HG03521 (cell line): Measurements from ENCODE around the gene RUFY4.
"Not testable (repeated sequence)": the region's sequence is repeated elsewhere in the genome, so short reads cannot be mapped to it uniquely, and the experiment has no call there.

Experiments
- ATAC-seq: cut with Tn5 transposase; IDR thresholded peaks from one replicate; pipeline ENCODE4 v1.9.1; 2021; ENCODE audit warnings: mild to moderate bottlenecking, moderate library complexity; ENCODE audit not compliant: unreplicated experiment

RUFY4 gene

DNA sequence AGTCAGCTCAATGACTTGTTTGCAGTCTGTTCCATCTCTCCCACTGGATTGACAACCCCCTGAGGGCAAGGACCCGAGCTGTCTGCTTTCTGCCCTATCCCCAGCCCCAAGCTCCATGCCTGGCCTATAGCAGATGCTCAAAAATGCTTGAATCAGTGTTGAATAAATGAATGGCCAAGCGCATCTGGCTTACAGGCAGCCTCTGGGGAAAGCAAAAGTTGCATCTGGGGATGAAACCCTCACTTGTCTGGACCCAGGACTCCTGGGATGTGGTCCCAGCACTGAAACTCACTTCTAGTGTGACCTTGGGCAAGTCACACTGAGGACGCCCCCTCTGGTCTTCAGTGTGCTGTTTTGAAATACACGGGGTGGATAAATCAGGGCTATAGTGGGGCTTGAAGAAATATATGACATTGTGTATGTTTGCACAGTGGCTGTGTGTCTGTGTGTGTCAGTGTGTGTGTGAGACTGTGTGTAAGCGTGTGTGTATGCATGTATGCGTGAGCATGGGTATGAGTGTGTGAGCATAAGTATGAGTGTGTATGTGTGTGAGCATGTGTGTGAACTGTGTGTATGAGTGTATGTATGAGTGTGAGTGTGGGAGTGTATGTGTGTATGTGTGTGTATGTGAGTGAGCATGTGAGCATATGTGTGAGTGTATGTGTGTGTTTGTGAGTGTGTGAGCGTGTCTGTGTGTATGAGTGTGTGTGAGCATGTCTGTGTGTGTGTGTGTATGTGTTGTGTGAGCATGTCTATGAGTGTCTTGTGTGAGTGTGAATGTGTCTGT is 38.5 kb upstream of the RUFY4 start:
- no peak for ATAC-seq

DNA sequence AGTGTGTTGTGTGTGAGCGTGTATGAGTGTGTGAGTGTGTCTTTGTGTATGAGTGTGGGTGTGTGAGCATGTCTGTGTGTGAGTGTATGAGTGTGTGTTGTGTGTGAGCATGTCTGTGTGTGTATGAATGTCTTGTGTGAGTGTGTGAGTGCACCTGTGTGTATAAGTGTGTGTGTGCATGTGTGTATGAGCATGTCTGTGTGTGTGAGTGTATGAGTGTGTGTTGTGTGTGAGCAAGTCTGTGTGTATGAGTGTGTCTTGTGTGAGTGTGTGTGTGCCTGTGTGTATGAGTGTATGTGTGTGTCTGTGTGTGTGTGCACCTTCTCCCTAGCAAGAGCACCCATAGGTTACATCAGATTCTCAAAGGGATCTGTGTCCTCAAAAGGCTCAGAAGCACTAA is 37.8 kb upstream of the RUFY4 start:
- no peak for ATAC-seq

DNA sequence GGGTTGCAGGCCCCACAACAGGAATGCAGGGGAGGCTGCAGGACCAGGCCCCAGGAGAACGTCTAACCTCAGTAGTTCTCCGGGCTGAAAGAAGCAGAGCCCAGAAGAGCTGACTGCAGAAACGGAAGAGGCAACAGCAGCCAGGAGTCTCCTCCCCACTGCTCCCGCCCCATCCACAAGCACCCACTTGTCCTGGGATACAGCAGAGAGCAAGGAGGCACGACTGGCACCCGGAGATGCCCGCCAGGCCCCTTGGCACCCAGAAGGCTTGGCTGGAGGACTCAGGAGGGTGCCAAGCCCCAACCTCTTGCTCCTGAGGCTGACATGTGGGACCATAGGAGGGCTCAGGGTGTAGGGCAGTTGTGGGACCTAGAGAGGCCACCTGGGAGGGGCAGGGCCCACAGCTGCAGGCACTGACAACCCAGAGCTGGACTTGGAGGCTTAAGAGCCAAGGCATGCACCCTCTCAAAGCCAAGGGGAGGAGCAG is 37.2 kb upstream of the RUFY4 start:
- ATAC-seq, result no peak

DNA sequence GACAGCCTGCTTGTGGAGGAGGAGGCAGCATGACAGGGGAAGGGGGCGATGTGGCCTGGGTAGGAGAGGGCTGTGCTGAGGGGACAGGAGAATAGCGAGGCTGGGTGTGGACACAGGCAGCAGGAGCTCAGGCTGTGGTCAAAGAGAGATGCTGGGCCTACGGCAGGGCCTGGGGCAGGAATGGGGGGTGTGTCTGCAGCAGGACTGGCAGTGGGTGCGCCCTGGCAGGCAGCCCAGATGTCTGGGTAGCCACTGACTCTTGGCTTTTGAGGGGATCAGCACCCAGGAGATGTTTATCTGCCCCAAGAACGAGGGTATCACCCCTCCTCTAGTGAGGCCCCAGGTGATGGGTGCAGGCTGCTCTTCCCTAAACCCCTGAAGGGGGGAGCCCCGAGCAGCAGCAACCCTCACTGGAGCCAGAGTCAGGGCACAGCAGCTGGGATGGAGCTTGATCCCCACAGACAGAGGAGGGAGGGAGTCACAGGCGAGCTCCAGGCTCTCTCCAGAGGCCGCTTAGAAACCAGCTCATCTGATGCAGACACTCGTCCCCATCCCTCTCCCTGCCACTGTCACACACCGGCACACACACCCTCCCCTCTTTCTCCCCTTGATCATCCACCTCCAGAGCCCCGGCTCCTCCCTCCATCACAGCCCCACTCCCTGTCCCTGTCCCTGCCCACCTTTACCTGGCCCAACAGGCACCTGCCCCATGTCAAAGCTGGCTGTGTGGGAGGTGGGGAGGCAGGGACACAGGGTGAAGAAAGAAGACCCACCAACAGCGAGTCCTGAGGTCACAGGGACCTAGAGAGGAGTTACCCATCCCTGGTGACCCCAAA is 36.5 kb upstream of the RUFY4 start:
- no peak for ATAC-seq

DNA sequence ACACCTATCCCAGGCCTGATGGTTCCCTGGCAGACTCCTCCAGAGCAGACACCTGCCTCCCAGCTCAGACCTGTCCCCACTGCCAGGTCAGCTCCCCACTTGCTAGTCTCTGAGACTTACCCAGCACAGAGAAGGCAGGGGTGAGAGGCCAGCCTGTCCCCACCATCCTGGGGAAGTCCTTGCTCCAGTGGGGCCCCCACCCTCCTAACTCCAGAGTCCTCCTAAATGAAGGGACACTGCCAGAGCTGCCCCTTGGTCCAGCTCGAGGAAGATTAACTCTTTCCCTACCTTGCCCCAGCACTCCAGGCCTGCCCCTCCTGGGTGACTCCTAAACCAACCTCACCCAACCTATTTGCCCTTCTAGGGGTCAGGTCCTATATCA is 35.9 kb upstream of the RUFY4 start:
- ATAC-seq, result no peak

DNA sequence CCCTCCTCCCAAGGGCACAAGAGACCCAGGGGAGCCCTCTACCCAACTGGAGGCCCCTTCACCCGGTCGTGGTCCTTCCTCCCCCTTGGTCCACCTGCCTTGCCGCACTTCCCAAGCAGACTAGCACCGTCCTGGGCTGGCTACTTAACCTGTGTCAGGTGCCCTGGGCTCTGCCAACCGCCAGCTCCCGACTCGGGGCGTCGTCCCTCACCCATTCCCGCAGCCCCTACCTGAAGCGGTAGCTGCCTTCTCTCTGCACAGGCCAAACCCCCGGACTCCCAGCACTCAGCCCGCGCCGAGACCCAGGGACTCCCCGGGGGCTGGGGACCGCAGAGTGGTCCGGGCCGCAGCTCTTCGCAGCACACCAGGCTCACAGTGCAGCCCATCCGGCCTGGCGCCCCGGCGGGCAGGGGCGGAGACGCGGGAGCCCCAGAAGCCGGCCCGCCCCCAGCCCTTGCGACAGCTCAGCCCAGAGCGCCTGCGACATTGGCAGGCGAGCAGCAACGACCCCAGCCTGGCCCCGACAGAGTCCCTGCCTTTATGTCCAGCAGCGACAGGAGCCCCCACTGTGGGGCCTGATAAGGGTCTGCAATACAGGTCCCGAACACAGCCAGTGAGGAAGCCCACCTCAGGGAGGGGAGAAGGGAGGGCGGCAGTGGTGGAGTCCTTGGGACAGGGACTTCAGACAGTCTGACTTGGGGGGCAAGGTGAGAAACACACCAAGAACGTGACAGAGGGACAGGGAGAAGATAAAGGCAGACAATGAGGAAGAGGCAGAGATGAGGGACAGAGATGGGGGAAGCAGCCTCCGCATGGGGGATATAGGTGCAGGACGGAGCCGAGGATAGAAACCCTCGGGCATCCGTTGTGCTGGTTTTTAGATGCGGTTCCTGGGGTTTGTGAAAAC is 35.2 kb upstream of the RUFY4 start:
- ATAC-seq, result no peak

DNA sequence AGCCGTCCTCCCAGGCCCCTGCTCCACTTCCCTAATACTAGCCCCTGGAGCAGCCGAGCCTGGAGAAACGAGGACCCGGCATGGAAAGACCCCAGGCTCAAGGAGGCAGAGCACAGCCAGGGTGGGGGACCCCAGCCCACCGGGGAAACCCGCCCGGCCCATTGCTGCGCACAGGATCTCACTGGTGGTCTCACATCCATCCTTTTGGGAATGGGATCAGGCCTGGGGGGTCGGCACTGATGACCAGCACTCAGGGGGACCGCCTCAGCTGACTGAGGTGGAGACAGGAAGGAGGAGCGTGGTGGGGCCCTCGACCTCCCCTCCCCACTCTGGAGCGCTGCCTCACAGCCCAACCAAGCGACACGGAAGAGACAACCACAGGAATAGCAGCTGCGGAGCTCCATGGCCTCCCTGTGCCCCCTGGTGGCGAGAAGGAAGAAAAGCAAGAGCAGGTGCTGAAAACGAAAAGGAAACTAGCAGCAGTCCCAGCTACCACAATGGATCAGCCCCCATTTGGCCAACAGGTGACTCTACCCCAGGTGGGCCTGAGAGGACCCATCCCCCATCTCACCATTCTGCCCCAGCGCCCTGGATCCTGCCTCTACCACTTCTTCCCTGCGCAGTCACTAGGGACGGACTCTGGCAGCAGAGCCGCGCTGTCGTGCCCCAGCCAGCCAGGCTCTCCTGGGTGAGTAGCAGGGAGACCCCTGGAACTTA is 34.4 kb upstream of the RUFY4 start:
- peak; percentile 81 for ATAC-seq

DNA sequence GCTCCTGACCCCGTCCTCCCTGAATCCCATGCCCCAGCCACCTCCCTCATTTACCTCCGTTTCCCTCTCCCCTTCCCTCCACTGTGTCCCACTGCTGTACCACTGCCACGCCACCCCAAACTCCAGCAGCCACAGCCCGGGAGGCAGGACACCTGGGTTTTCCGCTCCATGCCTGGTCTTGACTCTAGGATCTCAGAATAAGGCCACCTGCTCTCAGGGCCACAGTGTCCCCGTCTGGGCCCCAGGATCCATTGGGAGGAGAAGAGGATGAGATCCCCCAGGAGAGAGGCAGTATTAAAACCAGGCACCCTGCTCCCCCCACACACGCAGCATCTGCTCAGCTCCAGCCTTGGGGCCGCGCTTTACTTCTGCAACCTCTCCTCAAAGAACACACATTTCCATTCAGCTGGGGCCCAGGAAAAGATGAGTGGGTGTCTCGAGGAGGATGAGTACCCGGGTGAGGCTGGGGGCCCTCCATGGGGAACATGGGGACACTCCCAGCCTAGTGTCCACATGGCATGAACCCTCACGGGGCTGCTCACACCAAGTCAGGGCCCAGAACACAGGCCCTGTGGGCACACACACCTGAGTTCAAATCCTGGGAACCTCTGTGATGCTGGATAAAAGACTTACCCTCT is 33.5 kb upstream of the RUFY4 start:
- no peak for ATAC-seq

DNA sequence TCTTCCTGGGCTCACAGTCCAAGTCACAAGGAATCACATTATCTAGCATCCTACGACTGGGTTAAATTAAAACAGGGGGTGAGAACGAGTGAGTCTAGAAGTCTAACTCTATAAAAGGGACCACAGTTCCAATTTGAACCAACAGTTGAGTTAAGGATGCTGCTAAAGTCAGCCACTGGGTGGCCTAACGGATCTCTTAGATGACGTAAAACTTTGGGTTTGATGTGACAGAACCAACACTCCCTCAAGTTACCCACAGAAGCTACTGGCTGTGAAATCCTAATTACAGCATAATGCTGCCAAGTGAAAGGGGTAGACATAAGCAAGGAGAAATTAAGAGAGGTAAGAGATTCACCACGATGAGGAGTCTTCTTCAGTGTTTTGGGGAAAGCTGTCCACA is 32.7 kb upstream of the RUFY4 start:
- no peak for ATAC-seq

DNA sequence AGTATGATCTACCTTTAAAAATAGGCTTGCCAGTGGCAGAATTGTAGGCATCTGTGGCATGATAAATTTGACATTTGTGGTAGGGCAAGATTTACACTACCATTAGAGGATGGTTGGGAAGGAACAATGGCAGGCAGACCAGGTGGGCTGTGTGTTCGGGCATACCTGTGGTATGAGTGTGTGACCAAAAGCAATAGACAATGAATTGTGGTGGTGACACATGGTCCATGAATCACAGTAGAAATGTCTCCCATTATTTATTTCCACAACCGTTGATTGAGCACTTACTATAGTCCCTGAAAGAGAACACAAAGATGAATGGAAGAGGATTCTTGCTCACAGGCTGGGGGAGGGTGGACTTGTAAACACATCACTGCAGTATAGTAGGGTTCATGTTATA is 29.9 kb upstream of the RUFY4 start:
- ATAC-seq, result no peak

DNA sequence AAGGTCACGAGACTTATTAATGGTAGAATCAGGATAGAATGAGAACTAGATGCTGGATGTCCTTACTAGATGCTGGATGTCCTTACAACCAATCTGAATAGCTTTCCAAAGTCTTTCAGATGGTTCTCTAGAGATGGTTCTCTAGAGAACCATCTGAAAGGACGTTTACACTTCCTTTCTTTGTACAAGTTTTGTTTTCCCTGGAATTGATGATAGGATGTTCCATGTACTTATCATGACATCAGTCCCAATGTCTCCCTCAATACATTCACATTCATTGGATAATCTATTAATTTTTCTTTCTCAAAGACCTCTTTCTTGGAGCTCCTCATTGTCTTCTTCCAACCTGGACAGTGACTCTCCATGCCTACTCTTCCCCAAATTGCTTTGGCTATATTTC is 28.2 kb upstream of the RUFY4 start:
- ATAC-seq, result no peak

DNA sequence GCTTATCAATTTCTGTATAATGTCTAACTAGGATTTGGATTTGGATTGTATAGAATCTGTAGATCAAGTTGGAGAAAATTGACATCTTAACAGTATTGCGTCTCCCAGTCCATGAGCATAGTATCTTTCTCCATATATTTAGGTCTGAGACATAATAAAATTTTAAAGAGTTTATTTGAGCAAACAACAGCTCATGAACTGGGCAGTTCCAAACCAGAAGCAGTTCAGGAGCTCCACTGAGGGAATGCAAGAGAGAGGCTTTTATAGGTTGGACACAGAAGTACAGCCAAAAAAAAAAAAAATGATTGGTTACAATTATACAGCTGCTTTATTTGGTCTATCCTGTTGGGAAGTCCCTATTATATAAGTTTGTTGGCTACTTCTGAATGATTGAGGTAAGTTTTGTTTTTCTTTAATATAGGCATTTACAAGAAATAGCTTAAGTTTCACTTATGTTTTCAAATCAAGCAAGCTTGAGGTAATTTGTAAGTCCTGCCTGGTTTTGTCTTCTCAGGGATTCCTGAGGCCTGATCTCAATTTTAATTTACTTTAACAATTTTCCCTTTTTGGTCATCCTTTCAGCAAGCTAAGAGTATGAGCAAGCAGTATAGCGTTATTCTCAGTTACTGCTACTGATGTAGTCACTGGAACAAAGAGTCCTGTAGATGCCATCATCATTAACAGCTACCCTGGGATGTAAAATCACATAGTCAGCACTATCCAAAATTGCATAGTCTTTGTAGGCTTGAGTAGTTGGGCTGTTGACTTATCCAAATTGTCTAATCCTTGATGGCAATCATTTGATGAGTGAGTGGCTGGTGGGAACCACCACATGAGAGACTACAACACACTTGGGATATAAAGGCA is 27.5 kb upstream of the RUFY4 start:
- no peak for ATAC-seq

DNA sequence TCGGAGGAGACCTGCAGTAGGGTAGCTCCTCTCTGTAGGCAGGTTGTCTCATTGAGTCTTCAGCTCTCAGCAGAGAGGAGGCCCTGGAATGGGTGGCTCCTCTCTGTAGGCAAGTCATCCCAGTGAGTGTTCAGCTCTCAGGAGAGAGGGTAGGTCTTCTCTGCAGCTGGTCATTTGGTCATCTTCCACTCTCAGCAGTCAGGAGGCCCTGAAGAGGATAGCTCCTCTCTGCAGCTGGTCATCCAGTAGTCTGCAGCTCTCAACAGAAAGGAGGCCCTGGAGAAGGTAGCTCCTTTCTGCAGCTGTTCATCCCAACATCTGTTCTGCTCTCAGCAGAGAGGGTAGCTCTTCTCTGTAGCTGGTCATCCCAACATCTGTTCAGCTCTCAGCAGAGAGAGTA is 26.0 kb upstream of the RUFY4 start:
- no peak for ATAC-seq

DNA sequence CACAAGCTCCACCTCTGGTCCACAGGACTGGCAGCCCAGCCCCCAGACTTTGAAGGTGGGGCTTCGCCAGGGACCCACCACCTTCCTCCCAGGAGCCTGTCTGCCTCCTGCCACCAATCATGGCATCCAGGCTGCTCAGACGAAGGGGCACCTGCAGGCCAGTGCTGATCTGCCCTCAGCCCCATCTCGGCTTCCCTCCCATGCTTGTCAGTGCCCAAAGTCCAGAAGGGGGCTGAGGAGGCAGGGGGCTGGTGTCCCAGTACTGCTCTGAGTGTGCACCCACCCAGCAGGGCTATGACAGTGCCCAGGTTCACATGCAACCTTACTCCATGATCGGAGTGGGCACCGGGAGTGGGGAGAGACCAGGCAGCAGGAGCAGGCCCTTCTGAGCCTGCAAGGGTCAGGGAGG is 25.3 kb upstream of the RUFY4 start:
- no peak for ATAC-seq

DNA sequence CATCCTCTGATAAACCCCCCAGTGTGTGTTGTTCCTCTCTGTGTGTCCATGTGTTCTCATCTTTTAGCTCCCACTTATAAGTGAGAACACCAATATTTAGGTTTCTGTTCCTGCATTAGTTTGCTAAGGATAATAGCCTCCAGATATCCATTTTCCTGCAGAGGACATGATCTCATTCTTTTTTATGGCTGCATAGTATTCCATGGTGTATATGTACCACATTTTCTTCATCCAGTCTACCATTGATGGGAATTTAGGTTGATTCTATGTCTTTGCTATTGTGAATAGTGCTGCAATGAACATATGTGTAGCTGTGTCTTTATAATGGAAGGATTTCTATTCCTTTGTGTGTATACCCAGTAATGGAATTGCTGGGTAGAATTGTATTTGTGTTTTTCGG is 24.5 kb upstream of the RUFY4 start:
- not testable (repeated sequence) for ATAC-seq

DNA sequence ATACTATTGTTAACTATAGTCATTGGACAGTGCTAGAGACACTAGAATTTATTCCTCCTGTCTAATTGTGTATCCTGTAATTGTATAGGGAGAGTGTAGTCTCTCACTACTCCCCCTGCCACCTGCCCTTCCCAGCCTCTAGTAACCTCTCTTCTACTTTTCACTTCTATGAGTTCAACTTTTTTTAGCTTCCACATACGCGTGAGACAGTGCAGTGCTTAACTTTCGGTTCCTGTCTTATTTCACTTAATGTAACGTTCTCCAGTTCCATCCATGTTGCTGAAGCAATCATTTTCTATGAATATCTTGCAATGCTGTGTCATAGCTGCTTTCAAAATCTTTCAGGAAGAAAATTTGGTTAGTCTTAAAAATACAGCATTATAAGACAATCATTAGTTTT is 22.8 kb upstream of the RUFY4 start:
- ATAC-seq, result peak; percentile 76

DNA sequence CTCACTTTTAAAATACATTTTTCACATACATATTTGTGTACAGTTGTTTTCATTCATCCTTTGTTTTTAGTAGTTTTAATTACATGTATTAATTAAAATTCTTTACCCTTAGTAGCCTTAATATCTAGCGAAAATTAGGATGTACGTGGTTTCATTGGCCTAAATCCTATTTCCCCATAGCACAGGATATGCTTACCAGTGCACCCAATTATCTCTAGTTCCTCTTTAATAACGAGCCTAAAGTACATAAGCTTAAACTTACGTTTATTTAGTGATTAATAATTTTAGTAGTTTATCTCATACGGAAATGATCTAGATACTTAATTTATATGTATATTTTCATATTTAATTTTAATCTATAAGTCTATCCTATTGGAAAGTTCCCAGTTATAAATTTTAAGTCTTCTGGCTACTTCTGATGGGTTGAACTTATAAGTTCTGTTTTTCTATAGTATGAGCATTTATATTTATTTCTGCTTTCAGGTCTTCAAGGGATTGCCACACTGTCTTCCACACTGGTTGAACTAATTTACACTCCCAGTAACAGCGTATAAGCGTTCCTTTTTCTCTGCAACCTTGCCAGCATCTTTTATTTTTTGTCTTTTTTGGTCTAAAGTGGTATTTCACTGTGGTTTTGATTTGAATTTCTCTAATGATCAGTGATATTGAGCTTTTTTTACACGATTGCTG is 21.4 kb upstream of the RUFY4 start:
- no peak for ATAC-seq

DNA sequence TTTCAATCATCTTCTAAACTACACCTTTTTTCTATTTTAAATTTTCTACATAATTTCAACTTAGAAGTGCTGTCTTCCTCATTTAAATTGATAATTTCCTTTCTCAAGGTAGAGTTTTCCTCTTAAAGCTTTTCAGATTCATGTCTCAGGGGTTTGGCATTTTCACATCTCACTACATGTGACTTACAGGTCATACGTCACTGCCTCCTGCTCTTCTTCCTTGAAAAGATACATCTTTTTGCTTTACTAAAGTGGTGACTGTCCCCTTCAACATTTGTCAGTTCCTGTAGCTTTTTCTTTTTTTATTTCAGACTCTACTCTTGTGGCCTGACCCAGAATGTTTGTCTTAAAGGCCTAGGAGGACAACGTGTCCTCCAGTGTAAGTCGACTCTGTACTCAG is 17.1 kb upstream of the RUFY4 start:
- ATAC-seq, result no peak

DNA sequence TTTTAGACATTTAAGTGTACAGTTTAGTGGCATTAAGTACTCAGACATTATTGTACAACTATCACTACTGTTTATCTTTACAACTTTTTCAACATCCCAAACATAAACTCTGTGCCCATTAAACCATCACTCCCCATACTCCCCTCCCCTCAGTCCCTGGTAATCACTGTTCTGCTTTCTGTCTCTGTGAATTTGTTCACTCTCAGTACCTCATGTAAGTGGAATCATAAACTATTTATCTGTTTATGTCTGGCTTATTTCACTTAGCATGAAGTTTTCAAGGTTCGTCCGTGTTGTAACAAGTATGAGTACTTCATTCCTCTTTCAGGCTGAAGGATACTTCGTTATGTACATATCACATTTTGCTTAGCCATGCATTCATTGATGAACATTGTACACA is 9.8 kb upstream of the RUFY4 start:
- ATAC-seq, result no peak
